Measurements from ENCODE around the gene RNF157.

RNF157 gene

DNA sequence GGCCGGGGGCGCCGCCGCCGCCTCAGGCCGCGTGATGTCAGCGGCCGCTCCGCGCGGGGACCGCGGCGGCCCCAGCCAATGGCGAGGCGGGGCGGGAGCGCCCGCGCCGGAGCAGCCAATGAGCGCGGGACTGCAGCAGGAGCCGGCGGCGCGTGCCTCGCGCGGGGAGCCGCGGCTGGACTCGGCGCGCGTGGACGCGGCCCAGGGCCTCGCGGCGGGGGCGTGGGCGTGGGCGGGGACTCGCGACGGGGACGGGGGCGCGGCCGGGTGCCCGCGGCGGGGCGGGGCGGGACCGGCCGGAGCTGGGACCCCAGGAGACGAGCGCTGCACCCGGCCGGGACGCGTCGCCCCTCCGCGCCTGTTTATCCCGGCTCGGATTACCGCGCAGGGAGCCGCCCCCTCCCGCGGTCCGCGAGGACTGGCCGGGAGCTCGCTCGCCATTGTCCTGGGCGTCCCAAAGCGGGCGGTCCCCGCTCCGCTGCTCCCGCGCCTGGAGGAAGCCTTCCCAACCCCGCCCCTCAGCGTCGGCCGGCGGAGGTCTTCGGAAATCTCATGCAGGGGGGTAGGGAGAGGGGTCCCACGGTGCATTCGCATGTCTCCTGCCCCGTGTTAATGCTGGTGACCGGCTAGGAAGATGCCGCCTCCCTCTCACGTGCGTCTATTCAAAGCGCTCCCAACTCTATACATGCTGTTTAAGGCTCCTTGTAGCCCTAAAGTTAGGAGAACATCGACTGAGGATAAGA, at the start of gene RNF157:
TSS of gene RNF157 (minus strand) at position 33 of the 743 bp plus-strand sequence. CDS start 253 bp downstream, outside the sequence.
- DNase-seq (ENCODE audit: low read depth): no peak
- TF ChIP-seq, protein P1, sequence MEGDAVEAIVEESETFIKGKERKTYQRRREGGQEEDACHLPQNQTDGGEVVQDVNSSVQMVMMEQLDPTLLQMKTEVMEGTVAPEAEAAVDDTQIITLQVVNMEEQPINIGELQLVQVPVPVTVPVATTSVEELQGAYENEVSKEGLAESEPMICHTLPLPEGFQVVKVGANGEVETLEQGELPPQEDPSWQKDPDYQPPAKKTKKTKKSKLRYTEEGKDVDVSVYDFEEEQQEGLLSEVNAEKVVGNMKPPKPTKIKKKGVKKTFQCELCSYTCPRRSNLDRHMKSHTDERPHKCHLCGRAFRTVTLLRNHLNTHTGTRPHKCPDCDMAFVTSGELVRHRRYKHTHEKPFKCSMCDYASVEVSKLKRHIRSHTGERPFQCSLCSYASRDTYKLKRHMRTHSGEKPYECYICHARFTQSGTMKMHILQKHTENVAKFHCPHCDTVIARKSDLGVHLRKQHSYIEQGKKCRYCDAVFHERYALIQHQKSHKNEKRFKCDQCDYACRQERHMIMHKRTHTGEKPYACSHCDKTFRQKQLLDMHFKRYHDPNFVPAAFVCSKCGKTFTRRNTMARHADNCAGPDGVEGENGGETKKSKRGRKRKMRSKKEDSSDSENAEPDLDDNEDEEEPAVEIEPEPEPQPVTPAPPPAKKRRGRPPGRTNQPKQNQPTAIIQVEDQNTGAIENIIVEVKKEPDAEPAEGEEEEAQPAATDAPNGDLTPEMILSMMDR (conservative IDR thresholded peaks at IDR 0.05; ENCODE audit: low read depth, low read length): no peak
- H3K4me3 ChIP-seq (ENCODE audit: low read length): peak within 1 kb of the TSS; percentile 60

DNA sequence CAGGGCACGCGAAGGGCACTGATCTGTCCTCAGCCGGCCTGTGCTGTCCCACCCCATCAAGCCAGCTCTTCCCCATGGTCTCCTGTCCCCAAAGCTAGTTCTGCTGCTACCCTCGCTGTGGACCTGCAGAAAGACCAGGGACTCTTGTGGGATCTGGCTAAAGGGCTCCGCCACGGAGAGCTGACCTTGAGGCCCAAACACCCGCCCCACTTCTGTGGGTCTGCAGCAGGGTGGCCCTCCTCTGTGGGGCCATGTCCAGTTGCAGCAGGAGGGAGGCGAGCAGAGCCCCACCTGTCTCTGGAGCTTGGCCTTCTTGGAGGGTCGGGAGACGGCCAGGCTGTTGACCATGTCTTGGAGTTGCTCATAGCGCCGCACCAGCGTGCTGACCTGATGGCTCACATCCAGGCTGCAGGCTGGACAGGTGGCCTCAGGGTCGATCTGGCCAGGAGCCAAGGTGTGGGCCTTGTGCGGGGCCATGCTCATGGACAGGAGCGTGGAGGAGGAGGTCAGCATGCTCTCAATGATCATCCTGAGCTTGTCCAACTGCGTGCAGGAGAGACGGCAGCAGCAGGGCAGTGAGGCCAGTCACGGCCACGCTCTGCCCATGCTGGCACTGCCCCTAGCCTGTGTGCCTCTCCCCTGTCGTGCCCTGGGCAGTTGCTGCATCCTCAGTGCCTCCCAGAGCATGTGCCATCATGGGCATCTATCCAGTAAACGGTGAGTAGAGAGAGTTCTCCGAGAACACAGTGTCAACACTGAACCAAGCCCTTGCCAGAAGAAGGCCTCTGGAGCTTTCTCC, 41.5 kb upstream of the RNF157 start:
- TF ChIP-seq, protein P1 (conservative IDR thresholded peaks at IDR 0.05; ENCODE audit: low read depth, low read length): no peak
- DNase-seq (ENCODE audit: low read depth): no peak
- no peak overlapping the region for H3K4me3 ChIP-seq (ENCODE audit: low read length)

DNA sequence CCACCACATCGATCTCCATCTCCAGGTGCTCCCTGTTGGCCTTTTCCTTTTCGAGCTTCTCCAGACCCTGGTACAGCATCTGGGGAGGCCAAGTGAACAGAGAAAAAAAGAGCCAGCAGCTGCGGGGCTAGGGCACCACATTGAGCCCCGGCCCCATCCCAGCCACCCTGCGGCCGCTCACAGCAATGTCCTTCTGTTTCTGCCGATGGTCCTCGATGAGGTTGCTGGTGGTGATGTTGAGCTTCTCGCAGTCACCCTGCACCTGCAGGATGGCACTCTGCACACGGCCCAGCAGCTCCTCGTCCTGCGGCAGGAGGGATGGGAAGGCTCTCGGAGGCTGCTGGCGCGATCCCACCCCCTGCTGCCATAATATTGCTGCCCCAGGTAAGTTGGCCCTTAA, 40.4 kb upstream of the RNF157 start:
- TF ChIP-seq, protein P1 (conservative IDR thresholded peaks at IDR 0.05; ENCODE audit: low read depth, low read length): no peak

DNA sequence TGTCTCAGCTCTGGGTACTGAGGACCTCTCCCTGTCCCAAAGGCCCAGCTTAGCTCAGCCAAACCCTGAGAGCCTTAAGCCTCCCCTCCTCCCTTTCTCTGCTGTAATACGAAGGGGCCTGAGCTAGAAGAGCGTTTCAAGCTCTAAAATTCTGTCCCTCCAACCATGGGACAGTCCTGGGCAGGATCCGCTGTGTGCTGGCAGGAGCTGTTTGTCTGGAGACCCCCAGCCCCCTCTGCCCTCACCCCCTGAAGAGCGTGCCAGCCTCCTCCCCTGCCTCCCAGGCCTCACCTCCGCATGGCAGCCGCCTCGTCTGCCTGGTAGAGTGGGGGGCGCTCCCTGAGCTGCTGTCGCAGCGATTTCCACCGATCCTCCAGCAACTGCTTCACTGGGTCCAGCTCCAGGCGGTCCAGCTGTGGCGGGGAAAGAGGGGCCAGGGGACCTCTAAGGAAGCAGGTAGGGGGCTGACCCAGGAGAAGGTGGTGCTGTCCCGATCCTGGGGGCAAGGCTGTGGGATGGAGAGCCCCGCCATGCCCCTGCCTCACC, 39.5 kb upstream of the RNF157 start:
- TF ChIP-seq, protein P1 (conservative IDR thresholded peaks at IDR 0.05; ENCODE audit: low read depth, low read length): no peak
- no peak for DNase-seq (ENCODE audit: low read depth)
- no peak overlapping the region for H3K4me3 ChIP-seq (ENCODE audit: low read length)

More for the DNA sequence above, 40.4 kb upstream of the RNF157 start:
- H3K4me3 ChIP-seq (ENCODE audit: low read length): no peak overlapping the region
- DNase-seq (ENCODE audit: low read depth): no peak

DNA sequence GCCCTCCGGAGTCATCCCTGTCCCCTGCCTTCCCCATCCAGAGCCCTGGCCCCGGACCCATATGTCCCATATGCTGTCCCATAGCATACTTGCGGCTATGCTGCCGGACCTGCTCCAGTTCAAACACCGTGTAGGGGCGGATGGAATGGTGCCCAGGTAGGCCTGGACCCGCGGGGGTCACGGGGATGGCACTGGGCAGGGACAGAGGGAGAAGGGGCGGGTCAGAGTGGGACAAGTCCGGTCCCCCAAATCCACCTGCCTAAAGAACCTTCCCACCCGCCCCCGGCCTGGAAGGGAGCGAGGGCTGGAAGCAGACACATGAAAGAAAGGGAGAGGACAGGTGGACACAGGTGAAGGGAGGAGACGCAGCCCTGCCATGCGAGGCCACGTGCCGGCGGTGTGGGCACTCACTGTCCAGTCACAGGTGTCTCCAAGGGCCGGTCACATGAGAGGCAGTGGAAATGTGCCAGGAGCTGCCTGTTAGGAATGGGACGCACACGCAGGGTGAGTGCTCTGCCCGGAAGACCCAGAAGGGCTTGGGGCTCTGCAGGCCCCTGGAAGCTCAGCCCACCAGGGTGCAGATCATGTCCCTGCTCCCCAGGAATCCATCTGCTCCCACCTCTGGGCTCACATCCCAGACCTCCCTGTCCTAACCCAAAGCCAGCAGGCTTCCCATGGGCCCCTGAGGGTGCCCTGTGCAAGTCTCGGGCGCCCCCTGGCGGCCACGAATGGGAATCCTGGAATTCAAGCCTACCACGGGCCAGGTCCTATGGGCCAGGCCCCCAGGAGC, 38.9 kb upstream of the RNF157 start:
- TF ChIP-seq, protein P1 (conservative IDR thresholded peaks at IDR 0.05; ENCODE audit: low read depth, low read length): peak; percentile 92
- H3K4me3 ChIP-seq (ENCODE audit: low read length): no peak overlapping the region
- DNase-seq (ENCODE audit: low read depth): no peak

DNA sequence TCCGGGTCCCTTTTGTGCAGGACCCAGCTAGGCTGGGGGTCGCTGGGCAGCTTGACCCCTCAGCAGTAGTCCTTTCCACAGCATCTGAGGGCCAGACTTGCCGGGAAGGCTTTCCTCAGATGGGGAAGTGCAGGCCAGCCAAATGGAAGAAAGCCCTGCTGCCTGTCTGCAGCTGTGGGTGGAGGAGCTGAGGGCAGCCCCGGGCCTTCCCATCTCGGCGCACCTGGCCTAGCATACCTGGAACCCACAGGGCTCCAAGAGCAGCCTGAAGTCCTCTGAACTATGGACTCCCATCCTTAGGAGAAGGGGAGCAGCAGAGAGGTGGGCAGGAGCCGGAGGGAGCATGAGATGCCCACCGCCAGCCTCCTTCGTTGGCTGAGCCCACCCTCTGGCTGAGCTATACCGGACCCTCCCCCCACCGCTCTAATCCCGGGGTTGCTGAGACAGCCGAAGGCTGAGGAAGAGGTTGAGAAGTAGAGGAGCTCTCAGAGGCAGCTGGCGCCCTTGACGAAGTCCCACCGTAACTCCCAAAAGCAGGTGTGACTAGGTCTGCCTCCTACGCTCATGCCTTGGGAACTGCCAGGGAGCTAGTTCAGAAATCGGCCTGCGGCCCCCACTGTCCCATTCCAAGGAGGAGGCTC, 38.1 kb upstream of the RNF157 start:
- DNase-seq (ENCODE audit: low read depth): no peak
- TF ChIP-seq, protein P1 (conservative IDR thresholded peaks at IDR 0.05; ENCODE audit: low read depth, low read length): no peak
- no peak overlapping the region for H3K4me3 ChIP-seq (ENCODE audit: low read length)
